AG09309 (cell line): ENCODE measurements around the gene CCAR1.
"Not testable (repeated sequence)": the region's sequence is repeated elsewhere in the genome, so short reads cannot be mapped to it uniquely, and the experiment has no call there.

Experiments
- DNase-seq: peaks from one replicate; pipeline ENCODE4 v3.0.0-alpha.2; 2010; ENCODE audit warnings: low read depth
- H3K4me3 ChIP-seq: 2 replicates; pipeline ENCODE4 v1.5.1; 2011; ENCODE audit warnings: mild to moderate bottlenecking, low read depth, low read length, moderate library complexity; ENCODE audit not compliant: control insufficient read depth
- CTCF ChIP-seq: IDR thresholded peaks from 2 replicates; pipeline ENCODE4 v1.5.1; 2011; ENCODE audit warnings: mild to moderate bottlenecking, low read depth, low read length, inconsistent platforms; ENCODE audit not compliant: insufficient read depth, control insufficient read depth; ENCODE audit errors: missing control alignments

Gene CCAR1

GRCh38 chr10:68742397-68742796 lies 21.4 kb downstream of the CCAR1 start:
- no peak overlapping the region for H3K4me3 ChIP-seq
- DNase-seq = no peak
- TF ChIP-seq CTCF = no peak

GRCh38 chr10:68752711-68753350 lies 31.8 kb downstream of the CCAR1 start:
- no peak overlapping the region for H3K4me3 ChIP-seq
- no peak for DNase-seq
- TF ChIP-seq CTCF = no peak

- no peak for TF ChIP-seq CTCF
Observed at GRCh38 chr10:68756246-68756645, 35.2 kb downstream of the CCAR1 start.

GRCh38 chr10:68756766-68757165 lies 35.7 kb downstream of the CCAR1 start:
- TF ChIP-seq CTCF = no peak
- H3K4me3 ChIP-seq = no peak overlapping the region
- DNase-seq = no peak

More at GRCh38 chr10:68756246-68756645, 35.2 kb downstream of the CCAR1 start:
- H3K4me3 ChIP-seq = no peak overlapping the region
- DNase-seq = no peak

- DNase-seq = no peak
- no peak for TF ChIP-seq CTCF
- H3K4me3 ChIP-seq = no peak overlapping the region
Observed at GRCh38 chr10:68759223-68759863, 38.3 kb downstream of the CCAR1 start.

GRCh38 chr10:68759967-68760366 lies 38.9 kb downstream of the CCAR1 start:
- DNase-seq = no peak
- H3K4me3 ChIP-seq = no peak overlapping the region
- no peak for TF ChIP-seq CTCF

GRCh38 chr10:68767407-68767806 lies 46.4 kb downstream of the CCAR1 start:
- not testable (repeated sequence) for H3K4me3 ChIP-seq, DNase-seq
